ENCODE results near the gene ARHGAP24.

DNA sequence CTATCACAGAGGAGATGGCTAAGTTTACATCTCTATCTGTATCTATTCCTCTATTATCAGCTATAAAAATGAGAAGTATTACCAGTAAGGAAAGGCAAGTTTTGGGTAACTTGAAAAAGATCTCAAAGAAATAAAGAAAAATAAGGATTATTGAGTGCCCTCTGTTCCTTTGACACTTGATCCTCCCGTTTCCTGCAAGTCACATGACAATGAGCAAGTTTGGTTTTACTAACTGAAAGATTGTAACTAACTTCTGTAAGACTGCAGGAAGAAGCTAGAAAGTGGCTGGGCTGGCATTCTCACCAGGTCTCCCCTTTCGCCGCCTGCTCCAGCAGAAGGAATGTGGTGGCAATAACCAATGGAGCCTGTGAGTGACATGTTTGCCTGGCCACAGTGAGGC lies 59.2 kb downstream of the ARHGAP24 start:
- TF ChIP-seq, protein P1, sequence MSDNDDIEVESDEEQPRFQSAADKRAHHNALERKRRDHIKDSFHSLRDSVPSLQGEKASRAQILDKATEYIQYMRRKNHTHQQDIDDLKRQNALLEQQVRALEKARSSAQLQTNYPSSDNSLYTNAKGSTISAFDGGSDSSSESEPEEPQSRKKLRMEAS (IDR thresholded peaks at IDR 0.05), result no peak
- TF ChIP-seq TCF12 (IDR thresholded peaks at IDR 0.05; ENCODE audit: low read depth) (no peak), TAF1 (IDR thresholded peaks at IDR 0.05; ENCODE audit: low read depth) (no peak), EP300 (IDR thresholded peaks at IDR 0.05; ENCODE audit: borderline replicate concordance) (no peak)
